Kidney (tissue), 14 donors: Measurements from ENCODE around the gene PATJ. TPM values are rescaled to one million over a fixed set of nuclear protein-coding genes. Genes with fewer than 3 reads are reported as not detected.
"Not testable (repeated sequence)": the region's sequence is repeated elsewhere in the genome, so short reads cannot be mapped to it uniquely, and the experiment has no call there.

Source experiments
- DNase-seq, 5 donors: peaks; one replicate each; pipeline ENCODE4 v3.0.0-alpha.2; 2013 to 2020
- FAIRE-seq: peaks from 2 replicates; lab custom pipeline; 2012; peaks lifted over from hg19 to GRCh38; lab: Jason Lieb, UNC
- H3K27ac ChIP-seq, 2 donors: one replicate each; pipeline ENCODE4 v1.7.0; 2013; ENCODE audit warnings: low read depth in 2 of 2, low read length in 2 of 2, inconsistent platforms in 1 of 2
- H3K27me3 ChIP-seq: one replicate; pipeline ENCODE4 v1.7.1; 2013; ENCODE audit warnings: low read length, inconsistent platforms; ENCODE audit not compliant: control insufficient read depth, insufficient read depth
- H3K36me3 ChIP-seq, 3 donors: one replicate each; pipeline versions ENCODE4 v1.7.0 to v1.7.1; 2013; ENCODE audit warnings: low read length in 3 of 3, control low read depth in 1 of 3, inconsistent platforms in 1 of 3; ENCODE audit not compliant: insufficient read depth in 3 of 3, control insufficient read depth in 2 of 3
- H3K4me1 ChIP-seq, 3 donors: one replicate each; pipeline versions ENCODE4 v1.7.0 to v1.7.1; 2013; ENCODE audit warnings: low read length in 3 of 3, inconsistent platforms in 1 of 3, low read depth in 1 of 3; ENCODE audit not compliant: control insufficient read depth in 2 of 3, insufficient read depth in 2 of 3
- H3K4me3 ChIP-seq, 3 donors: one replicate each; pipeline versions ENCODE4 v1.7.0 to v1.8.1; 2013; ENCODE audit warnings: low read length in 3 of 3, control low read depth in 1 of 3, inconsistent platforms in 1 of 3
- H3K9ac ChIP-seq, 3 donors: one replicate each; pipeline versions ENCODE4 v1.7.0 to v1.7.1; 2013; ENCODE audit warnings: low read length in 3 of 3, control low read depth in 1 of 3, inconsistent platforms in 1 of 3
- H3K9me3 ChIP-seq, 3 donors: one replicate each; pipeline versions ENCODE4 v1.7.0 to v1.7.1; 2013; ENCODE audit warnings: low read length in 3 of 3, control low read depth in 1 of 3, inconsistent platforms in 1 of 3; ENCODE audit not compliant: control insufficient read depth in 2 of 3, insufficient read depth in 1 of 3
- CTCF ChIP-seq: IDR thresholded peaks from 3 replicates; pipeline ENCODE4 v1.5.1; 2012; ENCODE audit warnings: mild to moderate bottlenecking, moderate library complexity, borderline replicate concordance; ENCODE audit not compliant: insufficient read depth; ENCODE audit errors: extremely low read depth
- intact Hi-C: fragments of 100-400 bp; cut with DNase I; formaldehyde crosslinking; loops from one replicate; pipeline ENCODE4 v1.11.1; 2022
- polyA plus RNA-seq: library from polyadenylated mRNA; stranded (reverse); fragments of 350-450 nt; fragmentation: Illumina TruSeq; extraction: RNeasy Lipid Tissue Mini Kit (QIAGEN cat#74804); gene quantifications from one replicate; pipeline ENCODE4 v1.2.3, GENCODE V29; 2014; ENCODE audit warnings: low read depth, low replicate concordance; ENCODE audit not compliant: insufficient read depth
- total RNA-seq: library from RNA; stranded (reverse); fragmentation: NEBNext Ultra II Directional; extraction: Animal tissue kit (Norgen Biotek cat#: 25700); gene quantifications from one replicate; pipeline ENCODE4 v1.2.1, GENCODE V29; 2021
- donor health status: control.
- donor health status: control.
- donor health status: control.
- donor health status: control.
- donor health status: control.
- donor health status: DM: yes; HTN: yes; CAD: no.
- donor health status: Normal renal cell carcinoma (clear cell type).

Gene PATJ
- total and polyA plus RNA-seq, 2 donors from 2014 or later = 44.0 to 98.0 TPM

DNA sequence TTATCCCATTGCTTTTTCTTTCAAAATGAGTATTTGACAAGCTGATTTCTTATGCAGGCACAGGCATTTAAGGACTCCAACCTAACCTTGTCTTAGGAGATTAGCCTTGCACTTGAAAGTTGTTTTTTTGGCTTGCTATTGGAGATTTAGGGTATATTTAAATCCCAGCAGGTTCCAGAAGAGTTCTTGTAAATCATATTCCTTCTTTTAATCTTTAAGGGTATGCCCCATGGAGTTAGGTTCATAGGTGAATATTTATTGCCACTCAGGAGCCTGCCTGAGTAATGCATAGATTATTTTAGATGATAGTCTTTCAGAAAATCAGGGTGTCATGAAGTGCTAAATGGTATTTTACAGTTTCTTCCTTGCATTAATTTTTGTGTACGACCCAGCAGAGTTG is 146.5 kb downstream of the PATJ start:
- Histone ChIP-seq H3K9ac (no peak overlapping the region), H3K27me3 (no peaks in the 10 kb centered on the region), H3K4me1 (peaks cover 0 to 15% (median 6%) of the 10 kb centered on the region in 3 donors), H3K36me3 (peaks cover 0 to 11% (median 6%) of the 10 kb centered on the region in 3 donors), H3K4me3 (no peak overlapping the region), H3K9me3 (no peaks in the 10 kb centered on the region), H3K27ac (no peak overlapping the region)
- FAIRE-seq = no peak
- DNase-seq = no peak
- no peak for TF ChIP-seq CTCF
- intact Hi-C loops = no loop called here

DNA sequence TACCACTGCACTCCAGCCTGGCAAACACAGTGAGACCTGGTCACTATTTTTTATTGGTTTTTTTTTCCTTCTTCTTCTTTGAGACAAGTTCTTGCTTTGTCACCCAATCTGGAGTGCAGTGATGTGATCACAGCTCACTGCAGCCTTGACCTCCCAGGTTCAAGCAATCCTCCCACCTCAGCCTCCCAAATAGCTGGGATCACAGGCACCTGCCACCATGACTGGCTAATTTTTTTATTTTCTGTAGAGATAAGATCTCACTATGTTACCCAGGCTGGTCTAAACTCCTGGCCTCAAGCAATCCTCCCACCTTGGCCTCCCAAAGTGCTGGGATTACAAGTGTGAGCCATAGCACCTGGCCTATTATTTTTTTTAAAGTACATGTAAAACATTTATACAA is 148.2 kb downstream of the PATJ start:
- H3K9ac ChIP-seq, H3K4me3 ChIP-seq, H3K9me3 ChIP-seq, H3K27ac ChIP-seq, H3K27me3 ChIP-seq, FAIRE-seq, H3K36me3 ChIP-seq, intact Hi-C loops, DNase-seq: not testable (repeated sequence)
- peaks cover 0 to 18% (median 6%) of the 10 kb centered on the region in 3 donors for H3K4me1 ChIP-seq

DNA sequence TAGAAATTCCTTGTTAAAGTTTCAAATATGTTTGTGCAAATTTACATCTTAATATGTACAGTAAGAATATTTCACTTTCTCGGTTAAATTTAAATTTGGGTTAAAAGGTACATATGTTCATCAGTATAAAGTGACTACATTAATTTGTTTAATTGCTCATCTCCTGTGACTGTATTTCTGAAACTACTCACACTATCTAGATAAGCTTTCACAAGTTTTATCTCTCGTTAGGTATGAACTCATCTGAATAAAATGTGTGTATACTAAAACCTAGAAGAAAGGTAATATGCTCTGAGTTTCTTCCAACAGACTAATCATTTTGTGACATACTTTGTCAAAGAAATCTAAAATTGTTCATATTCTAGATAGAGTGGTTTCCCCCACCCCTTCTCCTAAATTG is 150.7 kb downstream of the PATJ start:
- intact Hi-C loops = no loop called here
- FAIRE-seq (no peak), DNase-seq (no peak)
- H3K27ac ChIP-seq = no peak overlapping the region
- no peaks in the 10 kb centered on the region for H3K9me3 ChIP-seq
- no peak for TF ChIP-seq CTCF
- peaks cover 0 to 4% (median 0%) of the 10 kb centered on the region in 3 donors for H3K36me3 ChIP-seq
- peaks cover 0 to 19% (median 0%) of the 10 kb centered on the region in 3 donors for H3K4me1 ChIP-seq
- H3K4me3 ChIP-seq = no peak overlapping the region
- no peaks in the 10 kb centered on the region for H3K27me3 ChIP-seq
- H3K9ac ChIP-seq = no peak overlapping the region

GRCh38 chr1:61894296-61894695 is 152.0 kb downstream of the PATJ start:
- H3K36me3 ChIP-seq, H3K27me3 ChIP-seq, H3K9ac ChIP-seq, H3K9me3 ChIP-seq, H3K4me3 ChIP-seq, FAIRE-seq, intact Hi-C loops, DNase-seq, H3K27ac ChIP-seq: not testable (repeated sequence)
- peaks cover 0 to 19% (median 0%) of the 10 kb centered on the region in 3 donors for H3K4me1 ChIP-seq
